Smooth muscle cell (in vitro differentiated cells): ENCODE data around the gene TTC21A. TPM values are rescaled to one million over a fixed set of nuclear protein-coding genes. Genes with fewer than 3 reads are reported as not detected.

Source experiments
- DNase-seq: peaks from one replicate; lab custom pipeline; 2025; ENCODE audit not compliant: unreplicated experiment; lab: John Stamatoyannopoulos, UW
- H2AFZ ChIP-seq: fragments of 200-600 bp; sonication (generic); 2 replicates; pipeline ENCODE4 v1.6.0; 2016; ENCODE audit warnings: antibody characterized with exemption, low read depth, mild to moderate bottlenecking
- H3F3A ChIP-seq: fragments of 200-600 bp; sonication (generic); 2 replicates; pipeline ENCODE4 v1.6.0; 2017; ENCODE audit warnings: antibody characterized with exemption, low read depth
- H3K27ac ChIP-seq: fragments of 200-600 bp; sonication (generic); 2 replicates; pipeline ENCODE4 v1.5.1; 2016; ENCODE audit warnings: low read depth, mild to moderate bottlenecking
- H3K27me3 ChIP-seq: fragments of 200-600 bp; sonication (generic); 2 replicates; pipeline ENCODE4 v1.6.1; 2016; ENCODE audit warnings: low read depth, mild to moderate bottlenecking
- H3K36me3 ChIP-seq: fragments of 200-600 bp; sonication (generic); 2 replicates; pipeline ENCODE4 v1.5.1; 2016; ENCODE audit warnings: low read depth
- H3K4me1 ChIP-seq: fragments of 200-600 bp; sonication (generic); 2 replicates; pipeline ENCODE4 v1.5.1; 2016; ENCODE audit warnings: low read depth
- H3K4me2 ChIP-seq: fragments of 200-600 bp; sonication (generic); 2 replicates; pipeline ENCODE4 v1.6.0; 2016; ENCODE audit warnings: mild to moderate bottlenecking
- H3K4me3 ChIP-seq: fragments of 200-600 bp; sonication (generic); 2 replicates; pipeline ENCODE4 v1.5.1; 2016; ENCODE audit warnings: mild to moderate bottlenecking
- H3K79me2 ChIP-seq: fragments of 200-600 bp; sonication (generic); 2 replicates; pipeline ENCODE4 v1.6.0; 2016; ENCODE audit warnings: low read depth, mild to moderate bottlenecking
- H3K9ac ChIP-seq: fragments of 200-600 bp; sonication (generic); 2 replicates; pipeline ENCODE4 v1.6.0; 2016; ENCODE audit warnings: low read depth
- H3K9me3 ChIP-seq: fragments of 200-600 bp; sonication (generic); replicated peaks from 2 replicates; pipeline ENCODE4 v1.5.1; 2016; ENCODE audit warnings: low read depth
- H4K20me1 ChIP-seq: fragments of 200-600 bp; sonication (generic); 2 replicates; pipeline ENCODE4 v1.6.0; 2016; ENCODE audit warnings: low read depth
- WGBS: methylation state at CpG from one replicate; pipeline ENCODE4 v1.1.7; 2016; ENCODE audit warnings: low lambda C conversion rate; 5-methylcytosine and 5-hydroxymethylcytosine counted together
- polyA plus RNA-seq: library from polyadenylated mRNA; unstranded; fragments of >200 nt; fragmentation: Nextera tagmentation; extraction: Ambion mirVana; gene quantifications from 2 replicates; pipeline ENCODE4 v1.2.1, GENCODE V29; 2016
- total RNA-seq: library from RNA; depleted of rRNA; stranded (reverse); fragments of >200 nt; gene quantifications from 2 replicates; pipeline ENCODE4 v1.2.3, GENCODE V29; 2014
- TF ChIP-seq, protein P1 (sequence below): fragments of 200-600 bp; sonication (generic); IDR thresholded peaks from 2 replicates; pipeline ENCODE4 v1.5.1; 2017; ENCODE audit warnings: borderline replicate concordance, mild to moderate bottlenecking, antibody characterized with exemption; ENCODE audit not compliant: insufficient read depth, poor library complexity, severe bottlenecking

The TTC21A gene
- total and polyA plus RNA-seq, 2 experiments from 2014 or later: 2.3 to 10.6 TPM

DNA sequence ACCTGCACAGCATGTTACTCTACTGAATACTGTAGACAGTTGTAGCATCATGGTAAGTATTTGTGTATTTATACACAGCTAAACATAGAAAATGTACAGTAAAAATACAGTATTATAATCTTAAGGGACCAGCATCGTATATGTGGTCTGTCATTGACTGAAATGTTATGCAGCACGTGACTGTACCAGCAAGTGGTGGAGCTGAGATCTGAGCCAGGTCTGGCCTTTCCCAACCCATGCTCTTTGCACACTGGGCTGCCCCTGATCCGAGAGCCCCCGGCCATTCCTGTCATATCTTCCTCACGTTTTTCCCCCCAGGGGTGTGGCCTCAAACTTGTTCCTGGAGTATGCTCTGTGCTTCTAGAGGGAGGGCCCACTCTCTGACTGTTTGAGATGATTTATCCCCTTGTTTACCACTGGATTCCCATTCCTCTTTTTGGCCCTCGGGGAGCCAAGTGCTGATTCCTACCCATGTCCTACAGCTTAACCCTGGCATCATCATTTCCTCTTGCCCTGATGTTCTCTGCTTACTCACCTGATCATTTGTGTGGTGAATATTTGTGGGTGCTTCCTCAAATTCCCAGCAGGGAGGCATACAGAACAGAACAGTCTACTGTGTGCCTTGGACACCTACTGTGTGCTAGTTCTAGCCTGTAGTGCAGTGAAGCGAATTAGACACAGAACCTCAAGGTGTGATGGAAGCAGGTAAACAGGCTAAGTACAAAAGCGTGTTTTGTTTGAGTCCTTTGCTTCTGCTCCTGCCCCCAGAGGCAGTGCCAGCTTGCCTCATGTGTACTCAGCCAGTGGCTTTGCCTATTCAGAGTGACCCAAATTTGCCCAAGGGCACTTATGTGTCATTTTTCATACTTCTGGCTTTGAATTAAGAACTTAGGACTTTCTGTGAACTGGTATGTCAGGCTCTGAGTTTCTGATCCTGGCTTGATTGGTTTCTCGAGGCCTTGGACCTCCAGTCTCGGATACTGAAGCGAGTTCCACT is 24.9 kb downstream of the TTC21A start:
- TF ChIP-seq, protein P1, sequence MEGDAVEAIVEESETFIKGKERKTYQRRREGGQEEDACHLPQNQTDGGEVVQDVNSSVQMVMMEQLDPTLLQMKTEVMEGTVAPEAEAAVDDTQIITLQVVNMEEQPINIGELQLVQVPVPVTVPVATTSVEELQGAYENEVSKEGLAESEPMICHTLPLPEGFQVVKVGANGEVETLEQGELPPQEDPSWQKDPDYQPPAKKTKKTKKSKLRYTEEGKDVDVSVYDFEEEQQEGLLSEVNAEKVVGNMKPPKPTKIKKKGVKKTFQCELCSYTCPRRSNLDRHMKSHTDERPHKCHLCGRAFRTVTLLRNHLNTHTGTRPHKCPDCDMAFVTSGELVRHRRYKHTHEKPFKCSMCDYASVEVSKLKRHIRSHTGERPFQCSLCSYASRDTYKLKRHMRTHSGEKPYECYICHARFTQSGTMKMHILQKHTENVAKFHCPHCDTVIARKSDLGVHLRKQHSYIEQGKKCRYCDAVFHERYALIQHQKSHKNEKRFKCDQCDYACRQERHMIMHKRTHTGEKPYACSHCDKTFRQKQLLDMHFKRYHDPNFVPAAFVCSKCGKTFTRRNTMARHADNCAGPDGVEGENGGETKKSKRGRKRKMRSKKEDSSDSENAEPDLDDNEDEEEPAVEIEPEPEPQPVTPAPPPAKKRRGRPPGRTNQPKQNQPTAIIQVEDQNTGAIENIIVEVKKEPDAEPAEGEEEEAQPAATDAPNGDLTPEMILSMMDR: no peak
- H3K9ac ChIP-seq: no peak overlapping the region
- 84% methylated on average over 11 of the region's 11 CpGs for WGBS

DNA sequence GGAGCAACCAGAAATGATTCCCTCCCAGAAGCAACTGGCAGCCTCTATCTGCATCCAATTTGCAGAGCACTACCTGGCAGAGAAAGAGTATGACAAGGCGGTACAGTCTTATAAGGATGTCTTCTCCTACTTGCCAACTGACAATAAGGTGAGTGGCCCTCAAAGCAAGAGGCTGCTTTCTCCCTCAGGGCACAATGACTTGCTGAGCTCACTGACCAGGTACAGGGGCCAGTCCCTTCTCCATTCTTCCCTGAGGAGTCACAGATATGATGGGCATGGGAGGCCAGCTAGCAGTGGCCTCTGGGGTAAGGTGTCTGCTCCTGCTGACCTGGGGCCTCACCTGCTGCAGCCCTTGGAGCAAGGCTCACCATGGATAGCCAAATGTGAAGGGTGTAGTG is 25.6 kb downstream of the TTC21A start:
- 97% methylated on average over 1 of the region's 1 CpG for WGBS
- no peaks in the 10 kb centered on the region for H3F3A ChIP-seq
- H3K9me3 ChIP-seq: no peaks in the 10 kb centered on the region
- H2AFZ ChIP-seq: no peak overlapping the region
- no peaks in the 10 kb centered on the region for H3K4me1 ChIP-seq
- no peak overlapping the region for H3K4me2 ChIP-seq
- DNase-seq: no peak
- H3K79me2 ChIP-seq: no peaks in the 10 kb centered on the region
- H3K36me3 ChIP-seq: no peaks in the 10 kb centered on the region
- H3K27ac ChIP-seq: no peak overlapping the region
- H4K20me1 ChIP-seq: peaks cover 20% of the 10 kb centered on the region
- H3K4me3 ChIP-seq: no peak overlapping the region
- TF ChIP-seq, protein P1: no peak
- no peak overlapping the region for H3K9ac ChIP-seq
- H3K27me3 ChIP-seq: no peaks in the 10 kb centered on the region

More for the DNA sequence above, 24.9 kb downstream of the TTC21A start:
- DNase-seq: no peak
- Histone ChIP-seq H3K27ac (no peak overlapping the region), H3K4me3 (no peak overlapping the region), H3F3A (no peaks in the 10 kb centered on the region), H4K20me1 (peaks cover 13% of the 10 kb centered on the region), H3K9me3 (no peaks in the 10 kb centered on the region), H3K4me1 (no peaks in the 10 kb centered on the region), H2AFZ (no peak overlapping the region), H3K4me2 (no peak overlapping the region), H3K79me2 (no peaks in the 10 kb centered on the region), H3K27me3 (no peaks in the 10 kb centered on the region), H3K36me3 (no peaks in the 10 kb centered on the region)

DNA sequence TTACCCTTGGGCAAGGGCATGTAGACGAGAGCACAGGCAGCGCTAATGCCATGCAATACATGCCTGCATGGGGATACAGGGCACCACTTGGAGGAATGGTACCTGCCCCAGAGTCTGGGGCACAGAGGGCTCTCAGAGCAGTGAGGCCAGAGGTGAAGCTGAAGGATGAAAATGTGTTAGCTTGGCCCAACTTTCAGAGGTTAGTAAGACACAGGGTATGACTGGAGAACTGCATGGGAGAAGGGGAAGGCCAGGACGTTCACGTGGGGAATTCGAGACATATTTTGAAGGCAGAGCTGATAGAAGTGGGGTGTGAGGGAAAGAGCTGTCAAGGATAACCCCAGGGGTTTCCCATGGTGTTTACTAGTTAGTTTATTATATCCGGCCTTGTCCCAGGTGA is 26.3 kb downstream of the TTC21A start:
- Histone ChIP-seq H3K36me3 (no peaks in the 10 kb centered on the region), H3K4me2 (no peak overlapping the region), H3K27ac (no peak overlapping the region), H3F3A (no peaks in the 10 kb centered on the region), H3K4me1 (no peaks in the 10 kb centered on the region), H3K4me3 (no peak overlapping the region), H2AFZ (no peak overlapping the region), H3K9me3 (no peaks in the 10 kb centered on the region), H4K20me1 (peaks cover 27% of the 10 kb centered on the region), H3K27me3 (no peaks in the 10 kb centered on the region), H3K79me2 (no peaks in the 10 kb centered on the region), H3K9ac (no peak overlapping the region)
- TF ChIP-seq, protein P1: no peak
- WGBS: 90% methylated on average over 6 of the region's 6 CpGs
- DNase-seq: no peak
